Activated CD4-positive, CD25-positive, alpha-beta regulatory T cell treated with anti-CD3 and anti-CD28 coated beads, Interleukin-2, amount 50 U/mL, for 24 hours (primary cell): ENCODE data around the gene LRRC4B.
"Not testable (repeated sequence)": the region's sequence is repeated elsewhere in the genome, so short reads cannot be mapped to it uniquely, and the experiment has no call there.

ENCODE experiments used
- ATAC-seq, 2 donors: fragments of 150-1000 bp; cut with Tn5 transposase; one replicate each; pipeline ENCODE4 v1.10.0; 2021; ENCODE audit warnings: mild to moderate bottlenecking in 1 of 2, moderate library complexity in 1 of 2

The LRRC4B gene, protein sequence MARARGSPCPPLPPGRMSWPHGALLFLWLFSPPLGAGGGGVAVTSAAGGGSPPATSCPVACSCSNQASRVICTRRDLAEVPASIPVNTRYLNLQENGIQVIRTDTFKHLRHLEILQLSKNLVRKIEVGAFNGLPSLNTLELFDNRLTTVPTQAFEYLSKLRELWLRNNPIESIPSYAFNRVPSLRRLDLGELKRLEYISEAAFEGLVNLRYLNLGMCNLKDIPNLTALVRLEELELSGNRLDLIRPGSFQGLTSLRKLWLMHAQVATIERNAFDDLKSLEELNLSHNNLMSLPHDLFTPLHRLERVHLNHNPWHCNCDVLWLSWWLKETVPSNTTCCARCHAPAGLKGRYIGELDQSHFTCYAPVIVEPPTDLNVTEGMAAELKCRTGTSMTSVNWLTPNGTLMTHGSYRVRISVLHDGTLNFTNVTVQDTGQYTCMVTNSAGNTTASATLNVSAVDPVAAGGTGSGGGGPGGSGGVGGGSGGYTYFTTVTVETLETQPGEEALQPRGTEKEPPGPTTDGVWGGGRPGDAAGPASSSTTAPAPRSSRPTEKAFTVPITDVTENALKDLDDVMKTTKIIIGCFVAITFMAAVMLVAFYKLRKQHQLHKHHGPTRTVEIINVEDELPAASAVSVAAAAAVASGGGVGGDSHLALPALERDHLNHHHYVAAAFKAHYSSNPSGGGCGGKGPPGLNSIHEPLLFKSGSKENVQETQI

DNA sequence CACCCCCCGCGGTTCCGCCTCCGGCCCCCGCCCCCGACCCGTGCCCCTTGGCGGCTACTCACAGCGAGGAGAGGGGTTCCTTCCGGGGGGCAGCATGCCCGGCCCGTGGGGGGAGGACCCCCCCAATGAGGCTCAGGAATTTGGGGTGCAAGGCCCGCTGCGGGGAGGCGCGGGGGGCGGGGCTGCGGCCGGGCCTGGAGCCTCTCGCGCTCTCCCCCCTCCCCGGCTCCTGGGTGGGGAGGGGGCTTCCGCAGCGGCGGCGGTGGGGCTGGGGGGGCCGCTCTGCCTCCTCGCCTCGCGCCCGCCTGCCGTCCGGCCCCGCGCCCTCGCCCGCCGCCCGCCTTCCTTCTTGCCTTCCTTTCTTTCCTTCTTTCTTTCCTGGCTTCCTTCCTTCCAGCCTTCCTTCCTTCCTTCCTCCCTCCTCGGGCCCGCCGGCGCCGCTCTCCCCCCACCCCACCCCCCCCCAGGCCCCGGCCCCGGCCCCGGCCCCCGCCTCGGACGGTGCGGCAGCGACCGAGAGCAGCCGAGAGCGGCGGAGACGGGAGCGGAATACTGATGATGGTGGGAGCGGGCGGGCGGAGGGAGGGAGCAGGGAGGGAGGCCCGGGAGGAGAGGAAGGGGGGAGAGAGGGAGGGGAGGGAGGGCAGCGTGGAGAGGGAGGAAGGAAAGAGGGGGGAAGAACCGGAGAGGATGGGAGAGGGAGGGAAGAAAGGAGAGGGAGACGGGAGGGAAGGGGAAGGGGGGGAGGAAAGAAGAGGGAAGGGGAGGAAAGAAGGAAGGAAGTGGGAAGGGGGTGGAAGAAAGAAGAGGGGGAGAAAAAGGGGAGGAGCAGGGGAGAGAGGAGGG lies at the start of gene LRRC4B:
Gene LRRC4B, minus strand, starts transcription at position 554 of the 846 bp plus-strand sequence. CDS start 19,597 bp downstream, outside the sequence.
- ATAC-seq, result no peak

DNA sequence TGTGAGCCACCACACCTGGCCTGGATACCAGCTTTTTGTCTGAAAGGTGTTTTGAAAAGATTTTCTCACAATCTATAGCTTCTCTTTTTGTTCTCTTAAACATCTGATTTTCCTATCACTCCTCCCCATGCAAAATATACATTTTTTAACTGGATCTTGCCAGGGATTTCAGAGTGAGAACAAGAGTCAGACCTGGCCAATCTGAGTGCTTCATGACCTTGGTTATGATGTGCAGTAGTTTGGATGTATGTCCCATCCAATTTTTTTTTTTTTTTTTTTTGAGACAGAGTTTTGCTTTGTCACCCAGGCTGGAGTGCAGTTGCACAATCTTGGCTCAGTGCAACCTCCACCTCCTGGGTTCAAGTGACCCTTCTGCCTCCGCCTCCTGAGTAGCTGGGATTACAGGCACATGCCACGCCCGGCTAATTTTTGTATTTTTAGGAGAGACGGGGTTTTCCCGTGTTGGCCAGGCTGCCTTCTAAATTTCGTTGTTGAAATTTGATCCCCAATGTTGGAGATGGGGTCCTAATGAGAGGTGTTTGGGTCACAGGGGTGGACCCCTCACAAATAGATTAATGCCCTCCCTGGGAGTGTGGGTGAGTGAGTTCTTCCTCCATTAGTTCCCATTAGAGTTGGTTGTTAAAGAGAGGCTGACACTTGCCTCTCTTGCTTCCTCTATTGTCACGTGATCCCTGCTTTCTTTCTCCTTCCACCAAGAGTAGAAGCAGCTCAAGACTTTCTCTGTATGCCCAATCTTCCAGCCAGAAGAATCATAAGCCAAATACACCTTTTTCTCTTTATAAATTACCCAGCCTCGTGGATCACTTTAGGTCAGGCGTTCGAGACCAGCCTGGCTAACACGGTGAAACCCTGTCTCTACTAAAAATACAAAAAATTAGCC lies 44.5 kb upstream of the LRRC4B start:
- ATAC-seq, result not testable (repeated sequence)

DNA sequence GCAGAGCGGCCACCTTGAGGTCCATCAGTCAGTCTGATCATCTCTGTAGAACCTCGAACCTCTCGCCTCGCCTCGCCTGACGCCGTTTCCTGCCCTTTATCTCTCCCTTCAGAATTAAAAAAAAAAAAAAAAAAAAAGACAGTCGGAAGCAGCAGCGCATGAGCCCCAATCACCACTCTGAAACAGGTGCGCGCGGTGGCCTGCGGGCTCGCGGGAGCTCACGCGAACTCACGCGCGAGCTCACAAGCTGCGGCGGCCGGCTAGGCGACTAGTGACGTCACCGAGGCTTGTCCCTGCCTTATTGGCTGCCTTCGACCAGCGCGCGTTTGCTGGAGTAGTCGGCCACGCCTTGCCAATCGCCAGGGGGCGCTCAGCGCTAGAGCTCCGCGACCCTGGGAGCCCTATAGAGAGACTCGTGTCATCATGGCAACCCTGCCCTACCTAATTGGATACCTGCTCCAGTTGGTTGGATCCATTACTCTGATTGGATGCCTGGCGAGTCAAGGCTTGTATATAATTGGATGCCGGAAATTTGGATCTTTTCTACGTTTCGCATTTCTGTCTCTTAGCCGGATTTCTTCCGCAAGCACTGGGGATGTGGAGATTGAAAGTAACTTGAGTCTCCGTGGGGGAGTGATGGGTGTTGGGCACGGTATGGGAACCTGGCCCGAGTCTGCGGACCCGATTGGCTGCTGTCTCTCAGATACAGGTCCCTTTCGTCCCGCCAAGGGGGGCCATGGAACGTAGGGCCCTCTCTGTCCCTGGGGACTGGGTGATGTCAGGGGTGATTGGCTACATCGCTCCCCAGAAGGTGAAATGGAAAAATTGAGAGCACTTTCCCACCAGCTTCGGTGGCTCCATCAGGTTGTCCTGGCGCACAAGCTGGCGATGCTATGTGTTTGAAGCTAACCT lies 39.9 kb upstream of the LRRC4B start:
- peak; percentile 93 to 95 for ATAC-seq

DNA sequence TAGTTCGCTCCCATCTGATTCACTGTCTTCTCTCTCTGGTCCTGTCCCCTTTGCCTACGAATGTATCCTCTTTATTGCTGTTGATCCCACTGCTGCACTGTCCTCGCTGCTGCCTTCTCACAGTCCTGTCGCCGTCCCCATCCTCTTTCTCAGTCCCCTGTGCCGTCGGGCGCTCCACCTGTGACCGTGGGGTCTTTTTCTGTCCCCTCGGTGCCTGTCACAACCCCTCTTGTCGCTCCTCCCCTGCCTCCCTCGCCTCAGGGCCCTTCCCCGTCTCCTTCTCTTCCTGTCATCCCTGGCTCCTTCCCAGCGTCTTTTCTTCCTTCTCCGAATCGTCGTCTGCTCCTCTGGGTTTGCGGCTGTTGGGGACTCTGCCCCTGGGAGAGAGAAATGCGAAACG lies 39.2 kb upstream of the LRRC4B start:
- no peak for ATAC-seq

DNA sequence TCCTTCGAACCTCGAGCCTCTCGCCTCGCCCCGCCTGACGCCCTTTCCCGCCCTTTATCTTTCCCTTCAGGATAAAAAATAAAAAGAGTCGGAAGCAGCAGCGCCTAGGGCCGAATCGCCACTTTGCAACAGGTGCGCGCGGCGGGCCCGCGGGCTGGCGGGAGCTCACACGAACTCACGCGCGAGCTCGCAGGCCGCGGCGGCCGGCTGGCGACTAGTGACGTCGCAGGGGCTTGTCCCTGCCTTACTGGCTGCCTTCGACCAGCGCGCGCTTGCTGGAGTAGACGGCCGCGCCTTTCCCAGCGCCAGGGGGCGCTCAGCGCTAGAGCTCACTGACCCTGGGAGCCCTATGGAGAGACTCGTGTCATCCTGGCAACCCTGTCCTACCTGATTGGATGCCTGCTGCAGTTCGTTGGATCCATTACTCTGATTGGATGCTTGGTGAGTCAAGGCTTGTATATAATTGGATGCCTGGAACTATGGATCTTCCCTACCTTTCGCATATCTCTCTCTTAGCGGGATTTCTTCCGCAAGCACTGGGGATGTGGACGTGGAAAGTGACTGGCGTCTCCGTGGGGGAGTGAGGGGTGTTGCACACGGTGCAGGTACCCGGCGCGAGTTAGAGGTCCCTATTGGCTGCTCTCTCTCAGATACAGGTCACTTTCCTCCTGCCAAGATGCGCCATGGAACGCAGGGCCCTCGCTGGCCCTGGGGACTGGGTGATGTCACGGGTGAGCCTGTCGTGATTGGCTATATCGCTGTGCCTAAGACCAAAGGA lies 38.0 kb upstream of the LRRC4B start:
- peak in 1 of 2 donors; percentile 15 for ATAC-seq

DNA sequence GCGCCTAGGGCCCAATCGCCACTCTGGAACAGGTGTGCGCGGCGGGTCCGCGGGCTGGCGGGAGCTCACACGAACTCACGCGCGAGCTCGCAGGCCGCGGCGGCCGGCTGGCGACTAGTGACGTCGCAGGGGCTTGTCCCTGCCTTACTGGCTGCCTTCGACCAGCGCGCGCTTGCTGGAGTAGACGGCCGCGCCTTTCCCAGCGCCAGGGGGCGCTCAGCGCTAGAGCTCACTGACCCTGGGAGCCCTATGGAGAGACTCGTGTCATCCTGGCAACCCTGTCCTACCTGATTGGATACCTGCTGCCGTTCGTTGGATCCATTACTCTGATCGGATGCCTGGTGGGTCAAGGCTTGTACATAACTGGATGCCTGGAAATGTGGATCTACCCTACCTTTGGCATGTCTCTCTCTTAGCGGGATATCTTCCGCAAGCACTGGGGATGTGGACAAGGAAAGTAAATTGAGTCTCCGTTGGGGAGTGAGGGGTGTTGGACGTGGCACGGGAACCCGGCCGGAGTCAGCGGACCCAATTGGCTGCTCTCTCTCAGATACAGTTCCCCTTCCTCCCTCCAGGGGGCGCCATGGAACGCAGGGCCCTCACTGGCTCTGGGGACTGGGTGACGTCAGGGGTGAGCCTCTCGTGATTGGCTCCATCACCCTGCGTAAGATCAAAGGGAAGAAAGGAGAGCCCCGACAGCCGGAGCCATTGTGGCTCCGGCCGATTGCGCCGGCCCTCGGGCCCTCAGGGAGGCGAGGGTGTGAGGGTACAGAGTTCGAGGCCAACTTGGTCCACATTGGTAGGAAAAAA lies 36.2 kb upstream of the LRRC4B start:
- ATAC-seq, result not testable (repeated sequence)

DNA sequence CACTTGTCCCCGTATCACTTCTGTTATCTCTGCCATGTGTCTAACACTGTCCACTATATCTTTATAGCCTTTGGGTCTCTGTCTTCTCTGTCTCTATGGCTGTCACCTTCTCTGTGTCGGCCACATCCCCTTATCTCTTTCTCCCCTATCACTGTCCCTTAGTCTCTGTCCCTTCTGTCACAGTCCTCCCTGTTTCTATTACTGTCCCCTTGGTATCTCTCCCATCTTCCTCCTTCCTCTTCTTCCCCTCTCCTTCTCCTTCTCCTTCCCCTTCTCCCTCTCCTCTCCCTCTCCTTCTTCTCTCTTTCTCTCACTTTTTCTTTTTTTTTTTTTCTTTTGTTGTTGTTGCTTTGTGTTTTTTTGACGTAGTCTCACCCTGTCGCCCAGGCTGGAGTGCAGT lies 34.7 kb upstream of the LRRC4B start:
- ATAC-seq, result no peak

DNA sequence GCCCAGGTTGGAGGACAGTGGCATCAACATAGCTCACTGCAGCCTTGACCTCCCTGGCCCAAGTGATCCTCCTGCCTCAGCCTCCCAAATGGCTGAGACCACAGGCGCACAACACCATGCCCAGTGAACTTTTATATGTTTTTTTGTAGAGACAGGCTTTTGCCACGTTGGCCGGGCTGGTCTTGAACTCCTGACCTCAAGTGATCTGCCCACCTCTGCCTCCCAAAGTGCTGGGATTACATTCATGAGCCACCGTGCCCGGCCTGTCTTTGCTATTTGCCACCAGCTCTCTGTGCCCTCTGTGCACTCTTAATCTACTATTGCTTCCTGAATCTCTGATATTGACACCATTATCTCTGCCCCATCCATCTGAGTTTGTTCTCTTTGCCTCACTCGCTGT lies 34.3 kb upstream of the LRRC4B start:
- no peak for ATAC-seq

DNA sequence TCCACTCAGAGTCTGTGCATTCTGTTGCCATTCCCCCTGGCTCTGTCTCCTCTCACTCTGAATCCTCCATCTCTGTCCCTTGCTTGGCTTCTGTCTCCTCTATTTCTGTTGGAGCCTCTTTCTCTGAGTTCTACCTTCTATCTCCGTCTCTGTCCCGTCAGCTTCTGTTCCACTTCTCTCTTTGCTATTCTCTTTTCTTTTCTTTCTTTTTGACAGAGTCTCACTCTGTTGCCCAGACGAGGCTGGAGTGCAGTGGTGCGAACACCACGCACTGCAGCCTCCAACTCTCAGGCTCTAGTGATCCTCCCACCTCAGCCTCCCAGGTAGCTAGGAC lies 33.8 kb upstream of the LRRC4B start:
- no peak for ATAC-seq

DNA sequence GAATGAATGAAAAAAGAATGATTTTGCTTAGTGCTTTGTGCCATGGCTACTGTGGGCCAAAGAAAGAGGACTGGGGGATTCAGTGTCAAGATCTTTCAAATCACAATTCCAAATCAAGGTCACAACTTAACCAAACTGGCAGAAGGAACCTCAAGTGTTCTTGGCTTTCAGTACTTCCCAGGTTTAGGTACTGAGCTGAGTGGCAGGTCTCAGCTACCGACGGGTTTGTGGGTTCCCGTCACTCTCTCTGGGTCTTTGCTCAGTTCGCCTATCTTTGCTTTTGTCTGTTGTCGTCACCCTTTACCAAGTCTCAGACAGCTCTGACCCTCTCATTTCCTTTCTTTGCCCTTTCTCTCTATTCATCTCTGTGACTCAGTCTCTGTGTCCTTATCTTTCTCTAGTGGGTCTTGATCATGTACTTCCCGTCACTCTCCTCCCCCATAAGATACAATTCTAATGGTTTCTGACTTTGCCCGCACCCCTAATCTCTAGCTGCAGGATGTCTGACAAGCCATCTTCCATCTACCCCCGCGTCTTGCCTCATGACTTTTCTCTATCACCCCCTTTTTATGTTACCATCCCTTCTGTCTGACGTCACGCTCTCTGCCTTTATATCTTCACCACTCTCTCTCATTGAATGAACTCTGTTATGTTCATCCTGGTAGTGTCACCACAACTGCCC lies 33.3 kb upstream of the LRRC4B start:
- ATAC-seq, result peak in 1 of 2 donors; percentile 51

DNA sequence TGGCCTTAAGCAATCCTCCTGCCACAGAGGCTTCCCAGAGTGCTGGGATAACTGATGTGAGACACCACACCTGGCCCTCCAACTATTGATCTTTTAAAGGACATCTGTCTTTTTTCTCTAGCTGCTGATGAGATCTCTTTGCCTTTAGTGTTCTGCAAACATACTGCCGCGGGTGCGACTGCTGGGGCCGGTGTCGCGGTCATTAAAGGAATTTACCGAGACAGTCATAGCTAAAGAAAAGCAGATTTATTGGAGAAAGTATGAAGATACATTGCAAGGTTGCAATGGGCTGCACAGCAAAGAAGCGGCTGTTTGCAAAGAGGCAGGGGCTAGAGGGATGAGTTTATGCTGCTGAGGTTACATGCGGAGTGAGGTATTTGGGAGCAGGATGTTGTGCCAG lies 31.2 kb upstream of the LRRC4B start:
- ATAC-seq, result no peak

DNA sequence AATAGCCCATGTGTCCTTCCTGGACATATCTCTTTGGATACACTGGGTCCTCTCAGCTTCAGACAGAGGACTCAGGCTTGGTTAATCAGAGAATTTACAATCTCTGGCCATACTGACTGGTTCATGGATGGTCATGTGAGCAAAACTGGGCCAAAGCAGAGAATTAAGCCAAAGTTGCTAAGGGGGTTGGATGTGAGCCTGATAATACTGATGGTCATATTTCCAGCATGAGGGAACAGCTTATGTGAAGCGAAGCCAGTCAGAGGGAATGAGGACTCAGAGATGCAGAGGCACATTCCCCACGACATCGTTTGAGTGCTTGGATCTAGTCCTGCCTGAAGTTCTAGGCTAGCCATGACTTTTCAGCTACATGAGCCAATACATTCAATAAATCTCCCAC lies 22.0 kb upstream of the LRRC4B start:
- no peak for ATAC-seq

DNA sequence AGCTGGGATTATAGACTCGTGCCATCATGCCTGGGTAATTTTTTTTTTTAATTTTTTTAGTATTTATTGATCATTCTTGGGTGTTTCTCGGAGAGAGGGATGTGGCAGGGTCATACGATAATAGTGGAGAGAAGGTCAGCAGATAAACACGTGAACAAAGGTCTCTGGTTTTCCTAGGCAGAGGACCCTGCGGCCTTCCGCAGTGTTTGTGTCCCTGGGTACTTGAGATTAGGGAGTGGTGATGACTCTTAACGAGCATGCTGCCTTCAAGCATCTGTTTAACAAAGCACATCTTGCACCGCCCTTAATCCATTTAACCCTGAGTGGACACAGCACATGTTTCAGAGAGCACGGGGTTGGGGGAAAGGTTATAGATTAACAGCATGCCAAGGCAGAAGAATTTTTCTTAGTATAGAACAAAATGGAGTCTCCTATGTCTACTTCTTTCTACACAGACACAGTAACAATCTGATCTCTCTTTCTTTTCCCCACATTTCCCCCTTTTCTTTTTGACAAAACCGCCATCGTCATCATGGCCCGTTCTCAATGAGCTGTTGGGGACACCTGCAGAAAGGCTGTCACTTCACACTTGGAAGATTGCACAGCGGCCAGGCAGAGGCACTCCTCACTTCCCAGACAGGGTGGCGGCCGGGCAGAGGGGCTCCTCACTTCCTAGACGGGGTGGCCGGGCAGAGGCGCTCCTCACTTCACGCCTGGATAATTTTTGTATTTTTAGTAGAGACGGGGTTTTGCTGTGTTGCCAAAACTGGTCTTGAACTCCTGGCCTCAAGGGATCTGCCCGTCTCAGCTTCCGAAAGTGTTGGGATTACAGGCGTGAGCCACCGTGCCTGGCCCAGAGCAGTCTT lies 13.8 kb upstream of the LRRC4B start:
- ATAC-seq, result not testable (repeated sequence)

DNA sequence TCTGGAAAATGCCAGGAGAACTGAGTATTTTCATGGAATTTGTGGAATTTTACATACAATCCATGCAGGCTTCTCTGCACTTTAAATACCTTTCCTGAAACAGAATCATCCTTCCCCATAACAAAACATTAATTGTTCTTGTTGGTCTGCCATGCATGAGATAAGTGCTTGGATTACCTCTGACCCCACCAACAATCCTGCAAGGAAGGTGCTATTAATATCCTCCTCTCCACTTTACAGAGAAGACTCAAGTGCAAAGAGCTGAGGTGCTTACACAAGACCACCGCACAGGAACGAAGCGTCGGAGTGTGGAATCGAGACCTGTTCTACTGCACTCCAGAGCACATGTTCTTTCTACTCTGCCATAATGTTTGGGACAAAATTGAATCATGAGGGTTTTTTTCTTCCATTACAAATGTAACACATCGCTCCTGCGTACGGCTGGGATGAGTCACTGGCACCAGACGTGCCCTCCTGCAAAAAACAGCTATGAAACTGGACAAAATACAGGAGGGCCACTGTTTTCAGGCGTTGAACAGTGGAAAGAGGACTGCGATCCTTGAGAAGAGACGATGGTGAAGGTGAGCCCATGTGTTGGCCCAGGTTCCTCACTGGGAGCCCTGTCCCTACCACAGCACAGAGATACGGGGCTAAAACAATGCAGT lies 12.9 kb upstream of the LRRC4B start:
- ATAC-seq, result no peak

DNA sequence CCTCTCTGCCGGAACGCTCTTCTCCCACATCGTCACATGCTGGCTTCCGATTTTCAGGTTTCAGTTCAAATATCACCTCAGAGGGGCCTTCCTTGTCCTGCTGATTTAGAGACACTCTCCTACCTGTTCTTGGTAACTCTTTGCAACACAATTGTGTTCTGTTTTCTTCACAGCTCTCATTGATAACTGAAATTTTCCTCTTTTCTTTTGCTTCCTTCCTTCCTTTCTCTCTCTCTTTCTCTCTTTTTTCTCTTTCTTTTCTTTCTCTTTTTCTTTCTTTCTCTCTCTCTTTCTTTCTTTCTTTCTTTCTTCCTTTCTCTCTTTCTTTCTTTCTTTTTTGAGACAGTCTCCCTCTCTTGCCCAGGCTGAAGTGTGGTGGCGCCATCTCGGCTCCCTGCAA lies 12.0 kb upstream of the LRRC4B start:
- no peak for ATAC-seq

DNA sequence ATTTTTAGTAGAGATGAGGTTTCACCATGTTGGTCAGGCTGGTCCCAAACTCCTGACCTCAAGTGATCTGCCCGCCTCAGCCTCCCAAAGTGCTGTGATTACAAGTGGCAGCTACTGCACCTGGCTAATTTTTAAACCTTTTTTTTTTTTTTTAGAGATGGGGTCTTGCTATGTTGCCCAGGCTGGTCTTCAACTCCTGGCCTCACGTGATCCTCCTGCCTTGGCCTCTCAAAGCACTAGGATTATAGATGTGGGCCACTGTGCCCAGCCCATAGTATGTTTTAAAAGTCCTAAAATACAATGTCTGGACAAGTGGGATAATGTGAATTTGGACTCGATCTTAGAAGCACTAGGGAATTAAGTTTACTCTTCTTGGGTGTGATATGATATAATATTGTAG lies 8.5 kb upstream of the LRRC4B start:
- ATAC-seq, result not testable (repeated sequence)
